Hepatocyte (in vitro differentiated cells): ENCODE data around the gene FCAMR.

Experiments
- CTCF ChIP-seq: fragments of 200-600 bp; sonication (generic); IDR thresholded peaks from 2 replicates; pipeline ENCODE4 v1.5.1; 2016; ENCODE audit warnings: antibody characterized with exemption, mild to moderate bottlenecking; ENCODE audit not compliant: poor library complexity
- EZH2 ChIP-seq: fragments of 200-600 bp; sonication (generic); IDR thresholded peaks from 2 replicates; pipeline ENCODE4 v1.6.1; 2016; ENCODE audit warnings: antibody characterized with exemption, mild to moderate bottlenecking, borderline replicate concordance

GRCh38 chr1:207006083-207006482, 35.8 kb upstream of the FCAMR start:
- no peak for TF ChIP-seq EZH2
- no peak for TF ChIP-seq CTCF
